Measurements from ENCODE around the gene NRP1.

Gene NRP1

GRCh38 chr10:33214174-33214573 lies 120.3 kb downstream of the NRP1 start:
- Mint-ChIP-seq H3K9me3 (no peaks in the 10 kb centered on the region), H3K4me3 (no peak overlapping the region), H3K4me1 (peaks cover 15% of the 10 kb centered on the region), H3K27ac (ENCODE audit: low read depth) (peak overlapping the region; percentile 4), H3K36me3 (ENCODE audit: insufficient read depth) (no peaks in the 10 kb centered on the region), H3K27me3 (no peaks in the 10 kb centered on the region)
- DNase-seq (ENCODE audit: low spot score in 2 of 2) (no peak), ATAC-seq (replicated peaks; ENCODE audit: extremely low read depth, poor library complexity, severe bottlenecking) (peak; percentile 71)

- DNase-seq (ENCODE audit: low spot score in 2 of 2) = no peak
These were observed 122.3 kb downstream of the NRP1 start for GRCh38 chr10:33212061-33212748.

GRCh38 chr10:33211106-33211878 lies 123.2 kb downstream of the NRP1 start:
- Mint-ChIP-seq H3K36me3 (ENCODE audit: insufficient read depth) (no peaks in the 10 kb centered on the region), H3K27me3 (no peaks in the 10 kb centered on the region), H3K9me3 (no peaks in the 10 kb centered on the region), H3K27ac (ENCODE audit: low read depth) (peak overlapping the region; percentile 94), H3K4me1 (peaks cover 15% of the 10 kb centered on the region), H3K4me3 (peak overlapping the region; percentile 35)
- DNase-seq (ENCODE audit: low spot score in 2 of 2) (no peak), ATAC-seq (replicated peaks; ENCODE audit: extremely low read depth, poor library complexity, severe bottlenecking) (peak; percentile 70)

More at GRCh38 chr10:33212061-33212748, 122.3 kb downstream of the NRP1 start:
- no peaks in the 10 kb centered on the region for H3K36me3 Mint-ChIP-seq (ENCODE audit: insufficient read depth)
- no peak for ATAC-seq (replicated peaks; ENCODE audit: extremely low read depth, poor library complexity, severe bottlenecking)
- no peaks in the 10 kb centered on the region for H3K9me3 Mint-ChIP-seq
- no peaks in the 10 kb centered on the region for H3K27me3 Mint-ChIP-seq
- no peak overlapping the region for H3K4me3 Mint-ChIP-seq
- H3K27ac Mint-ChIP-seq (ENCODE audit: low read depth) = no peak overlapping the region
- H3K4me1 Mint-ChIP-seq = peaks cover 15% of the 10 kb centered on the region

DNA sequence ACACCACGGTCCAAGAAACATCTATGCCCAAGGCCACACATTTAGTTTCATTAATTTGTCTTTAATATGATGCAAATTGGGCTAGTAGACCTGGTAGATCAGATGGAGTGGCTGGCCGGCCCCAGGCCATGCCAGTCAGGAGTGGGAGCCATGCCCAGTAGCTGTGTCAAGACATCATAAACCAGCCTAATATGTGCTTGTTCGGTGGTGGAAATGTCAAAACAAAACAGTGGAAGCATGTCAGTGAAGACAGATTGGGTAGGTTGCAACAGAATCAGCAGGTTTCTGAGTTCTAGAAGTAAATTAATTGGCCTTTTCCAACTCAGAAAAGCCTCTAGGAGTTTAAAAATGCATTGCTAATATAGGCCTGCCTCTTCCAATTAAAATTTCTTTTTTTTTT lies 124.7 kb downstream of the NRP1 start:
- H3K36me3 Mint-ChIP-seq (ENCODE audit: insufficient read depth) = no peaks in the 10 kb centered on the region
- DNase-seq (ENCODE audit: low spot score in 2 of 2) (no peak), ATAC-seq (replicated peaks; ENCODE audit: extremely low read depth, poor library complexity, severe bottlenecking) (no peak)
- H3K4me3 Mint-ChIP-seq = no peak overlapping the region
- no peaks in the 10 kb centered on the region for H3K9me3 Mint-ChIP-seq
- no peak overlapping the region for H3K27ac Mint-ChIP-seq (ENCODE audit: low read depth)
- peaks cover 15% of the 10 kb centered on the region for H3K4me1 Mint-ChIP-seq
- no peaks in the 10 kb centered on the region for H3K27me3 Mint-ChIP-seq

DNA sequence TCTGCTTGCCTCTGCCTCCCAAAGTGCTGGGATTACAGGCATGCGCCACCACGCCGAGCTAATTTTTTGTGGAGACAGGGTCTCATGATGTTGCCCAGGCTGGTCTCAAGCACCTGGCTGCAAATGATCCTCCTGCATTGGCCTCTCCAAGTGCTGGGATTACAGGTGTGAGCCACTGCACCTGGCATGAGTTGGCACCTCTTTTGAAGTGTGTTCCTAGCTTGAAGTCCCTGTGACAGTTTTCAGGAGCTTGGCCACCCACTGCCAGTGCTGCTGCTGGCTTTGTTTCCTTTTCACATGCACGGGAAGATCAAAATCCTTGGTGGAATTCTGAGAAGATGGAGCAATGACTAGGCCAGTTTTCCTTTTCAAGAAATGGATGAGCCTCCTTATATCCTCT lies 126.3 kb downstream of the NRP1 start:
- DNase-seq (ENCODE audit: low spot score in 2 of 2) = no peak
- H3K9me3 Mint-ChIP-seq = no peaks in the 10 kb centered on the region
- H3K4me3 Mint-ChIP-seq = no peak overlapping the region
- H3K36me3 Mint-ChIP-seq (ENCODE audit: insufficient read depth) = no peaks in the 10 kb centered on the region
- ATAC-seq (replicated peaks; ENCODE audit: extremely low read depth, poor library complexity, severe bottlenecking) = no peak
- H3K27me3 Mint-ChIP-seq = no peaks in the 10 kb centered on the region
- H3K4me1 Mint-ChIP-seq = peaks cover 10% of the 10 kb centered on the region
- H3K27ac Mint-ChIP-seq (ENCODE audit: low read depth) = no peak overlapping the region

DNA sequence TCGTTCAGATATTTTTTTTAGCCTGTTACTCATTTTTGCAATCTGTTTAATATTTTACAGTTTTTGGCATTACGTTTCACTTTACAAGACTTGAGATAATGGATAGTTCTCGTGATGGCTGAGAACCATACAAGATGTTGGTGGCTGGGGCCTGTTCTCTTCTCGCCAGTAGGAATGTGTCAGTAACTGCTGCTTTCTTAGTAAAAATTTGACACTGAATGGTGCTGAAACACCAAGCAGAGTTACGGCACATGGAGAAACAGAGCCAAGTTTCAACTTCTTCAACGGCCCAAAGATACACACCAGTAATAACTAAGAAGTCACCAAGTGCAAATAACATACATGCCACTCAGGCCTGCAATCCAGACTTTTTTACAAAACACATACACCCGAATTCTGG lies 130.4 kb downstream of the NRP1 start:
- no peaks in the 10 kb centered on the region for H3K36me3 Mint-ChIP-seq (ENCODE audit: insufficient read depth)
- H3K27me3 Mint-ChIP-seq = no peaks in the 10 kb centered on the region
- no peak overlapping the region for H3K4me3 Mint-ChIP-seq
- H3K4me1 Mint-ChIP-seq = no peaks in the 10 kb centered on the region
- H3K9me3 Mint-ChIP-seq = no peaks in the 10 kb centered on the region
- no peak overlapping the region for H3K27ac Mint-ChIP-seq (ENCODE audit: low read depth)
- ATAC-seq (replicated peaks; ENCODE audit: extremely low read depth, poor library complexity, severe bottlenecking) (no peak), DNase-seq (ENCODE audit: low spot score in 2 of 2) (no peak)

DNA sequence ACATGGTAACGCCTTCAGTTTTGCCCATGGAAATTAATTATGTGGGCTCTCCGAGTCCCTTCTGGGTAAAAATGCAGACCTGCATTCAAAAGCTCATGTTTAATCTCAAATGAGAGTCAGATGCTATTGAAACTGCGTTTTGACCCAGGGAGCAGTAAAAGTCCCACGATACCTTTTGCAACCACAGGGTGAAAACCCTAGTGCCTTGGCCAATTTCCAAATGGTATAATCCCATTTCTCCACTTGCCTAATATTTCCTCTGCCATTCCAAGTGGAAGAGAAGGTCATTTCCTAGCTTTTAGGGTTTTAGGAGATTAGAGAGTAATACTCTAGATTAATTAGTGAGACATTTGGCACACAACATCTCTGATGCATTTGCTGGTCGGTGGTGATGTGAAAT lies 132.5 kb downstream of the NRP1 start:
- Mint-ChIP-seq H3K9me3 (no peaks in the 10 kb centered on the region), H3K27me3 (no peaks in the 10 kb centered on the region), H3K27ac (ENCODE audit: low read depth) (no peak overlapping the region), H3K36me3 (ENCODE audit: insufficient read depth) (no peaks in the 10 kb centered on the region), H3K4me1 (no peaks in the 10 kb centered on the region), H3K4me3 (no peak overlapping the region)
- ATAC-seq (replicated peaks; ENCODE audit: extremely low read depth, poor library complexity, severe bottlenecking) (no peak), DNase-seq (ENCODE audit: low spot score in 2 of 2) (no peak)

- Mint-ChIP-seq H3K4me1 (no peaks in the 10 kb centered on the region), H3K4me3 (no peak overlapping the region), H3K27ac (ENCODE audit: low read depth) (no peak overlapping the region), H3K27me3 (no peaks in the 10 kb centered on the region), H3K9me3 (no peaks in the 10 kb centered on the region), H3K36me3 (ENCODE audit: insufficient read depth) (no peaks in the 10 kb centered on the region)
- DNase-seq (ENCODE audit: low spot score in 2 of 2) = no peak
- ATAC-seq (replicated peaks; ENCODE audit: extremely low read depth, poor library complexity, severe bottlenecking) = no peak
These were observed 133.2 kb downstream of the NRP1 start for GRCh38 chr10:33201056-33201780.

- H3K27ac Mint-ChIP-seq (ENCODE audit: low read depth) = no peak overlapping the region
- no peaks in the 10 kb centered on the region for H3K36me3 Mint-ChIP-seq (ENCODE audit: insufficient read depth)
- H3K27me3 Mint-ChIP-seq = no peaks in the 10 kb centered on the region
- DNase-seq (ENCODE audit: low spot score in 2 of 2) = no peak
- no peak overlapping the region for H3K4me3 Mint-ChIP-seq
- no peaks in the 10 kb centered on the region for H3K4me1 Mint-ChIP-seq
- ATAC-seq (replicated peaks; ENCODE audit: extremely low read depth, poor library complexity, severe bottlenecking) = no peak
- no peaks in the 10 kb centered on the region for H3K9me3 Mint-ChIP-seq
These were observed 134.7 kb downstream of the NRP1 start for GRCh38 chr10:33199731-33200232.

- Mint-ChIP-seq H3K4me1 (no peaks in the 10 kb centered on the region), H3K27me3 (no peaks in the 10 kb centered on the region), H3K27ac (ENCODE audit: low read depth) (no peak overlapping the region), H3K36me3 (ENCODE audit: insufficient read depth) (no peaks in the 10 kb centered on the region), H3K9me3 (no peaks in the 10 kb centered on the region), H3K4me3 (no peak overlapping the region)
- DNase-seq (ENCODE audit: low spot score in 2 of 2) = no peak
- ATAC-seq (replicated peaks; ENCODE audit: extremely low read depth, poor library complexity, severe bottlenecking) = no peak
These were observed 135.9 kb downstream of the NRP1 start for GRCh38 chr10:33198610-33199009.

DNA sequence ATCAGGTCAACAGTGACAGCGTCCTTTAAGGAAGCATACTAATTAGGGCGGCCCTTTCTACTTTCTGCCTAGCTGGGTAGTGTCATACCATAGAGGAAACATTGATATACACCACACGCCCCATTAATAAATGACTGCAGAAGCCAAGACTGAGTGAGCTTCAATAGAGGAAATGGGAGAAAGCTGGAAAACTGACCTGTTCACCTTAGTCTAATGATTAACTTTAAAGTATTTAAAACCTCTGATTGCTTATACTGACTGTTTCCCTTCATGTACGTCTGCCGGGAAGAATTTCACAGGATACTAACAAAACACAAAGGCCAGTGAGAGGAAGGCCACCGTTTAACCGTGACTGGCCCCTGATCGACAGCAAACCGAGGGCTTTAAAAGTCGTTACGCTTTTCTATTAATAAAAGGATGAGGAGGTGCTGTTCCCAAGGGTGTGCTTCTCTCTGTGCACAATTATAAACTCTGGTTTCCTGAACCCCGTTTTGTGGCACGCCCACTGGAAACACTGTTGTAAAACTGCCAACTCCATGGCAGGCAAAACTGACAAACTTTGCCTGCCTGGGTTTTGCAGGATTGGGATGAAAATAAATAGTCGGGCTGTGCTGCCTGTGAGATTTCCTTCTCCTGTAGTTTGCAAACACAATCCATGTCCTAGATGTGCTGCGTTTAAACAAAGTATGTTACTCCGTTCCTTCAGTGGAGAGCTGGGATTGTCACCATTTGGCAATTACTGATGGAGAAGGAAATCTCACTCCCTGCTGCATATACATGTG lies 137.6 kb downstream of the NRP1 start:
- H3K9me3 Mint-ChIP-seq = no peaks in the 10 kb centered on the region

DNA sequence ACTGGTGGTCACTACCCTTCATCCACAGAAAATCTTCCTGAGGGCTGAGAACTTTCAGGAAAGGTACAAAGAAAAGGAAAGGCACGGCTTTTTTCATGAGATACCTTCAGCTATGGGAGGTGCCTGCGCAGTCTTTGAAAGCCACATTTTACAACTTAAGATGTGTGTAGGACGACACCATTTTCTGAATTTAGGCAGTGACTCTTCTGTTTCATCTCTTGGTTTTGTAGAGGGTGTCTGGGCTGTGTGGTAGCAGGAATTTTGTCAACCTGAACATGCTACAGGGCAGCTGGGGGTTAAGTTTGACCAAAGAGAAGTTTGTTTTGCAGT lies 138.1 kb downstream of the NRP1 start:
- Mint-ChIP-seq H3K27me3 (no peaks in the 10 kb centered on the region), H3K36me3 (ENCODE audit: insufficient read depth) (no peaks in the 10 kb centered on the region), H3K4me3 (no peak overlapping the region), H3K4me1 (no peaks in the 10 kb centered on the region), H3K27ac (ENCODE audit: low read depth) (no peak overlapping the region), H3K9me3 (no peaks in the 10 kb centered on the region)
- DNase-seq (ENCODE audit: low spot score in 2 of 2) (no peak), ATAC-seq (replicated peaks; ENCODE audit: extremely low read depth, poor library complexity, severe bottlenecking) (no peak)

More for the DNA sequence above, 137.6 kb downstream of the NRP1 start:
- no peak for DNase-seq (ENCODE audit: low spot score in 2 of 2)
- Mint-ChIP-seq H3K4me1 (no peaks in the 10 kb centered on the region), H3K27ac (ENCODE audit: low read depth) (no peak overlapping the region), H3K27me3 (no peaks in the 10 kb centered on the region), H3K4me3 (no peak overlapping the region), H3K36me3 (ENCODE audit: insufficient read depth) (no peaks in the 10 kb centered on the region)
- no peak for ATAC-seq (replicated peaks; ENCODE audit: extremely low read depth, poor library complexity, severe bottlenecking)

Data from central memory CD8-positive, alpha-beta T cell (primary cell).